Panc1 (cell line): Measurements from ENCODE around the gene ITPKB. TPM values are rescaled to one million over a fixed set of nuclear protein-coding genes. Genes with fewer than 3 reads are reported as not detected.

Experiments used
- ATAC-seq: fragments of 200-7000 bp; cut with Tn5 transposase; 2 replicates; pipeline ENCODE4 v1.9.1; 2020; ENCODE audit warnings: mild to moderate bottlenecking, moderate library complexity
- BruUV-seq: library from RNA; stranded (reverse); fragments of 400-500 nt; replicated peaks from 2 replicates; lab custom pipeline; 2021; lab: Mats Ljungman, UMichigan
- CTCF ChIA-PET: fragments of 300-600 bp; sonication (Branson Sonifier 250); formaldehyde crosslinking; loops from one replicate; lab custom pipeline; 2022; ENCODE audit warnings: antibody characterized with exemption; lab: Charles Lee
- POLR2A ChIA-PET: fragments of 300-600 bp; sonication (Branson Sonifier 250); formaldehyde crosslinking; loops from one replicate; lab custom pipeline; 2022; ENCODE audit warnings: antibody characterized with exemption; lab: Charles Lee
- DNase-seq: peaks from one replicate; pipeline ENCODE4 v3.0.0-alpha.2; 2010; ENCODE audit warnings: low read depth, low spot score
- H3K27ac ChIP-seq: 2 replicates; pipeline ENCODE4 v1.5.1; 2011; ENCODE audit warnings: mild to moderate bottlenecking, low read length, inconsistent platforms
- H3K27me3 ChIP-seq: fragments of 200-500 bp; sonication (Bioruptor generic); 2 replicates; pipeline ENCODE4 v1.6.0; 2014; ENCODE audit warnings: low read length, inconsistent platforms; ENCODE audit not compliant: control insufficient read depth, insufficient read depth
- H3K36me3 ChIP-seq: fragments of 200-500 bp; sonication (Bioruptor generic); 2 replicates; pipeline ENCODE4 v1.5.1; 2014; ENCODE audit warnings: inconsistent platforms, mild to moderate bottlenecking, low read length, moderate library complexity; ENCODE audit not compliant: control insufficient read depth, insufficient read depth
- H3K4me1 ChIP-seq: 2 replicates; pipeline ENCODE4 v1.5.1; 2011; ENCODE audit warnings: inconsistent platforms, mild to moderate bottlenecking, low read length, moderate library complexity; ENCODE audit not compliant: control insufficient read depth, insufficient read depth
- H3K4me3 ChIP-seq, 2 experiments: 2 replicates each; pipeline ENCODE4 v1.5.1; 2011 to 2012; ENCODE audit warnings: low read depth in 2 of 2, low read length in 2 of 2, mild to moderate bottlenecking in 2 of 2, inconsistent platforms in 1 of 2, moderate library complexity in 1 of 2
- H3K9me3 ChIP-seq: fragments of 200-500 bp; sonication (Bioruptor generic); 2 replicates; pipeline ENCODE4 v1.5.1; 2014; ENCODE audit warnings: low read depth, mild to moderate bottlenecking, inconsistent platforms, low read length, moderate library complexity; ENCODE audit not compliant: control insufficient read depth, insufficient read depth
- CTCF ChIP-seq: fragments of 450-650 bp; IDR thresholded peaks from 2 replicates; pipeline ENCODE4 v1.5.1; 2017; ENCODE audit warnings: mild to moderate bottlenecking
- POLR2AphosphoS5 ChIP-seq: IDR thresholded peaks from 2 replicates; pipeline ENCODE4 v1.6.1; 2012; ENCODE audit warnings: mild to moderate bottlenecking, low read depth, low read length, moderate library complexity
- REST ChIP-seq, 2 experiments: IDR thresholded peaks; 2 replicates each; pipeline ENCODE4 v1.6.1; 2011 to 2012; ENCODE audit warnings: low read depth in 2 of 2, control low read depth in 1 of 2, low read length in 1 of 2, mild to moderate bottlenecking in 1 of 2, moderate library complexity in 1 of 2; ENCODE audit not compliant: insufficient read depth in 1 of 2
- SIN3A ChIP-seq: IDR thresholded peaks from 2 replicates; pipeline ENCODE4 v1.6.1; 2012; ENCODE audit warnings: low read depth, mild to moderate bottlenecking, low read length, moderate library complexity, borderline replicate concordance; ENCODE audit not compliant: insufficient read depth
- TCF7L2 ChIP-seq: IDR thresholded peaks from 2 replicates; pipeline ENCODE4 v1.6.1; 2011; ENCODE audit warnings: mild to moderate bottlenecking, low read depth, low read length, inconsistent platforms
- in situ Hi-C: cut with HindIII; loops from 2 replicates; pipeline ENCODE4 v1.10.0; 2016; ENCODE audit warnings: low sequenced_read_pairs, low pct_unique_long_range_greater_than_20kb
- intact Hi-C: fragments of 100-400 bp; cut with micrococcal nuclease; formaldehyde crosslinking; loops from one replicate; pipeline ENCODE4 v1.10.0; 2022; ENCODE audit not compliant: unreplicated experiment
- total RNA-seq: library from RNA; stranded (reverse); gene quantifications from one replicate; pipeline ENCODE4 v1.2.1, GENCODE V29; 2021; ENCODE audit not compliant: unreplicated experiment

The ITPKB gene
- total RNA-seq, 1 experiment from 2014 or later = 10.9 TPM

- intact Hi-C loops = no loop called here
- BruUV-seq = no TSS peak
- TF ChIP-seq TCF7L2 = no peak
- TF ChIP-seq CTCF = no peak
- no peak for TF ChIP-seq SIN3A
- in situ Hi-C loops = no loop called here
- Histone ChIP-seq H3K27me3 (no peaks in the 10 kb centered on the region), H3K4me1 (peaks cover 7% of the 10 kb centered on the region; the same call in 1 of the 2 replicates), H3K9me3 (no peaks in the 10 kb centered on the region), H3K36me3 (no peaks in the 10 kb centered on the region), H3K4me3 (no peak overlapping the region), H3K27ac (no peak overlapping the region)
- ChIA-PET POLR2A (no interaction called here), CTCF (no interaction called here)
- no peak for ATAC-seq
- no peak for DNase-seq
Measured at GRCh38 chr1:226682871-226683814, 55.9 kb downstream of the ITPKB start.

DNA sequence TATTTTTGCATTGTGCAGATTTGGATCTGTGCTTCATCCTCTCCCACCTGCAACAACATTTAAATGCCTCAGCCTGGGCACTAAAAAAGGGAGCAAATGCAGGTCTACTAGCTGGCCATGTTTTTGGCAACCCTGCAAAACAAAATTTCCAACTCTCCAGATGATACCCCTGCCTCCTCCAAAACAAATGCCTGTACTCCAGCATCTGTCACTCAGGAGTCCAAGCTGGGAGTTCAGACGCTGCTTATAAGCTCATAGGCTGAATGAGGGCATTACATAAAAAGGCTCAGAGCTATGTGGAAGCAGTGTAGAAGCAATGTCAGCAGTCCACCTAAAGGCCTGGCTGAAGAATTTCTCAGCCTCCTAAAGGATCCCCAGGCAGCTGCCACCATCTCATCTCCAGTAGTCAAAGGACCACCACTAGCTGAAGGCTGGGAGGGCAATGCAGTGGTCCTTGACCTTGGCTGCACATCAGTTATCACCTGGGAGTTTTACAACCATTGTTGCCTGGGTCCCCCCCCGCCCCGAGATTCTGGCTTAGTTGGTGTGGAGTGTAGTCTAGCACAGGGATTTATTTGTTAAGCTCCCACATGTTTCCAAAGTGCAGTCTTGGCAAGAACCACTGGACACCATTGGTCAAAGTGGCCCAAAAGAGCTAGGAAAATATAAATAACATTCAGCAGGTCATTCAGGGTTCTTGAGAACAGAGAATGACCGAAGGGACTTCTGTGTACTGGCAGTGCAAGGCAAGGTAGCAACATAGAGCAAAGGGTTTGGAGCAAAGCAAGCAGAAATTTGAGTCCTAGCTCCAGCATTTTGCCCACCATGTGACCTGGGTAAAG lies 57.2 kb downstream of the ITPKB start:
- TF ChIP-seq CTCF (no peak), REST (IDR thresholded peaks at IDR 0.05; ENCODE audit: insufficient read depth in 1 of 2, low read depth in 2 of 2, low read length in 1 of 2) (no peak), TCF7L2 (no peak), POLR2AphosphoS5 (no peak)
- CTCF ChIA-PET = no interaction called here
- Histone ChIP-seq H3K36me3 (no peaks in the 10 kb centered on the region), H3K9me3 (no peaks in the 10 kb centered on the region), H3K27ac (no peak overlapping the region), H3K27me3 (no peaks in the 10 kb centered on the region), H3K4me3 (no peak overlapping the region), H3K4me1 (peaks cover 7% of the 10 kb centered on the region; the same call in 1 of the 2 replicates)
- DNase-seq (no peak), ATAC-seq (no peak)
- POLR2A ChIA-PET = no interaction called here
- in situ Hi-C loops (no loop called here), intact Hi-C loops (no loop called here)
- no TSS peak for BruUV-seq
